BLaER1 treated with 17β-estradiol and CSF1 and Interleukin-3, amounts not matched to agents 10 nM and 100 nM (cell line): ENCODE measurements around the gene DPM3.
A peak's percentile ranks its signal among the peaks of the same experiment; 100 is the strongest.
"Not testable (repeated sequence)": the region's sequence is repeated elsewhere in the genome, so short reads cannot be mapped to it uniquely, and the experiment has no call there.

ENCODE experiments used
- H3K27ac ChIP-seq, 11 experiments: shearing (Covaris generic); formaldehyde crosslinking; 2 replicates each; pipeline ENCODE4 v1.8.1; 2022
- H3K27me3 ChIP-seq, 11 experiments: shearing (Covaris generic); formaldehyde crosslinking; 2 replicates each; pipeline ENCODE4 v1.8.1; 2022
- H3K36me3 ChIP-seq, 11 experiments: shearing (Covaris generic); formaldehyde crosslinking; 2 replicates each; pipeline ENCODE4 v1.8.1; 2022
- H3K4me1 ChIP-seq, 10 experiments: shearing (Covaris generic); formaldehyde crosslinking; 2 replicates each; pipeline ENCODE4 v1.8.1; 2022
- H3K4me2 ChIP-seq, 11 experiments: shearing (Covaris generic); formaldehyde crosslinking; 2 replicates each; pipeline ENCODE4 v1.8.1; 2022
- H3K4me3 ChIP-seq, 10 experiments: shearing (Covaris generic); formaldehyde crosslinking; 2 replicates each; pipeline ENCODE4 v1.8.1; 2022
- H3K9ac ChIP-seq, 11 experiments: shearing (Covaris generic); formaldehyde crosslinking; 2 replicates each; pipeline ENCODE4 v1.8.1; 2022
- H3K9me3 ChIP-seq, 11 experiments: shearing (Covaris generic); formaldehyde crosslinking; replicated peaks in 1 of 11; 2 replicates each; pipeline ENCODE4 v1.8.1; 2022
- H4K20me1 ChIP-seq, 11 experiments: shearing (Covaris generic); formaldehyde crosslinking; 2 replicates each; pipeline ENCODE4 v1.8.1; 2022
- Cebpa-rat ChIP-seq, 11 experiments: shearing (Covaris generic); IDR thresholded peaks; 2 replicates each; pipeline ENCODE4 v1.8.1; 2022

Gene DPM3

DNA sequence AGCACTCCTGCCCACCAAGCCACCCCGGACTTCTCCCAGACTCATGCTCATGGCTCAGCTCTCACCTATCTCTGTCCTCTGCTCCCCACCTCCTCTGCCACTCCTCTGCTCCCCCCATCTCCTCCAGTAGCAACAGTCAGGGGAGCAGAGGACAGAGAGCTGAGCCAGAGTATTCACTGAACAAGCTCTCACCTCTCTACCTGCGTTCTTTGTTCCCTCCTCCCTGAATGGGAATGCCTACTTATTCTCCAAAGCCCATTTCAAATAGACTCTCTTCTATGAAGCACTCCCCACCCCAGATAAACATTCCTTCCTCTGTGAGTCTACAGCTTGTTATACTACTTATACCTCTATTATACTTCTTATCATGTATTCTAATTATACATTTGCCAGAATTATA, 19.1 kb downstream of the DPM3 start:
- H3K27ac ChIP-seq, result no peak overlapping the region
- H3K36me3 ChIP-seq, result no peaks in the 10 kb centered on the region
- no peak for TF ChIP-seq Cebpa-rat (IDR thresholded peaks at IDR 0.05)
- no peaks in the 10 kb centered on the region for H4K20me1 ChIP-seq
- H3K9me3 ChIP-seq, result no peaks in the 10 kb centered on the region
- H3K4me3 ChIP-seq, result no peak overlapping the region
- H3K9ac ChIP-seq, result no peak overlapping the region
- H3K27me3 ChIP-seq, result peaks cover 6 to 19% (median 12%) of the 10 kb centered on the region in 11 experiments
- no peak overlapping the region for H3K4me2 ChIP-seq
- H3K4me1 ChIP-seq, result peaks cover 7 to 17% (median 10%) of the 10 kb centered on the region in 10 experiments; a peak in 16 of 20 replicates

GRCh38 chr1:155120253-155120652, 20.1 kb downstream of the DPM3 start:
- H3K36me3 ChIP-seq, result no peaks in the 10 kb centered on the region
- peaks cover 0 to 9% (median 2%) of the 10 kb centered on the region in 11 experiments; a peak in 12 of 22 replicates for H3K27me3 ChIP-seq

GRCh38 chr1:155118090-155118489, 22.2 kb downstream of the DPM3 start:
- H3K4me1 ChIP-seq, result peaks cover 7 to 28% (median 21%) of the 10 kb centered on the region in 10 experiments; a peak in 16 of 20 replicates
- not testable (repeated sequence) for H4K20me1 ChIP-seq, H3K27me3 ChIP-seq, H3K36me3 ChIP-seq, H3K4me3 ChIP-seq, H3K27ac ChIP-seq, H3K9me3 ChIP-seq, H3K9ac ChIP-seq
- peak overlapping the region in 8 of 11 experiments; percentile 7 to 49 (median 34); a peak in 11 of 22 replicates for H3K4me2 ChIP-seq

More at GRCh38 chr1:155120253-155120652, 20.1 kb downstream of the DPM3 start:
- no peak overlapping the region for H3K27ac ChIP-seq
- H3K9me3 ChIP-seq, result no peaks in the 10 kb centered on the region
- H4K20me1 ChIP-seq, result no peaks in the 10 kb centered on the region
- H3K4me3 ChIP-seq, result no peak overlapping the region
- no peak for TF ChIP-seq Cebpa-rat (IDR thresholded peaks at IDR 0.05)
- H3K4me2 ChIP-seq, result no peak overlapping the region
- peaks cover 7 to 13% (median 10%) of the 10 kb centered on the region in 10 experiments; a peak in 16 of 20 replicates for H3K4me1 ChIP-seq
- no peak overlapping the region for H3K9ac ChIP-seq

DNA sequence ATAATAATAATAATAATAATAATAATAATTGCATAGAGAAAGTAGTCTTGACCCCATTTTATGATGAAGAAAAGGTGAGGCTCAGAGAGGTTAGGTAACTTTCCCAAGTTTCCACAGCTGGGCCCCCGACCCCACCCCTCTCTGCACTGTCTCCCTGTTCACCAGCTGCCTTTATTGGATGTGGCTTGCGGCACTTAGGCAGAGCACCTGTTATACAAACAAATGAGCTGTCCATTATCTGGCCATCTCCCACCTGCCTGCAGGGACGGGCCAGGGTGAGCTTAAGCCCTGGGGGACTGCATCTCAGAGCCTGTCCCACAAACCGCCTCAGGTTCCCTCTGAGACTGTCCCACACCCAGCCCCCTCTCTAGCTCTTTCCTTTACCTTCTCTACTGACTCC, 22.7 kb downstream of the DPM3 start:
- Histone ChIP-seq H4K20me1 (no peaks in the 10 kb centered on the region), H3K9me3 (no peaks in the 10 kb centered on the region), H3K4me1 (peaks cover 7 to 32% (median 24%) of the 10 kb centered on the region in 10 experiments; a peak in 16 of 20 replicates), H3K9ac (no peak overlapping the region), H3K27me3 (0 out of 22 replicates have a peak, but pooled peaks cover 0 to 4% (median 0%) of the 10 kb centered on the region in 11 experiments), H3K4me2 (peak overlapping the region in 8 of 11 experiments; percentile 7 to 49 (median 34); a peak in 9 of 22 replicates), H3K27ac (no peak overlapping the region), H3K36me3 (no peaks in the 10 kb centered on the region), H3K4me3 (no peak overlapping the region)
- TF ChIP-seq Cebpa-rat (IDR thresholded peaks at IDR 0.05), result no peak

DNA sequence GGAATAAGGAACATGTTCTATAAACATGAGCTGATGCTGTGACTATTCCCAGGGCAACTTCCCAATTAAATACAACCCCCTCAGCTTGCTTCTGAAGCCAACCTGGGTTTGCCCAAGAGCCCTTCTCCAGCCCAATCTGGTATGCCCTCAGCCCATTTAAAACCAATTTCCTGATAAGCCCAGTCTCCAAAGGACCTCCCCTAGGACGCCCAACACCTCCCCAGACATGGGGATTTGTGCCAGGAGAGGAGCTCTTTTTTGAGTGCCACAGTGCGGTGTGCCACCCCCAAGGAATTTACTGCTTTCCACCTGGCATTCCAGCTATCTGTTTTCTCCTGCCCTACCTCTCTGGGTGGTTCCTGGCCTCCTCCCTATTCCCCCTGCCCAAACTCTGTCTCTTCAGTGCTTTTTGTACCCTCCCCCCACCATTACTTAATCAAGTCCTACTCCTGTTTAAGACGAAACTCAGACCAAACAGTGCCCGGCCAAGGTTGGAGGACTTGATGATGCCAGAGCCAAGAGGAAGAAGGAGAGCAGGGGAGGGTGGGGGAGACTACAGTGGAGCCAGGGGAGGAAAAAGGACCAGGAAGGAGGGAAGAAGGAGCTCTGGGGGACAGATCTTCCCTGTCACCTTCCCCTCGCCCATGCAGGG, 24.1 kb downstream of the DPM3 start:
- Histone ChIP-seq H3K9ac (no peak overlapping the region), H3K4me2 (no peak overlapping the region), H3K4me1 (peaks cover 7 to 42% (median 33%) of the 10 kb centered on the region in 10 experiments; a peak in 16 of 20 replicates), H3K9me3 (no peaks in the 10 kb centered on the region), H3K27ac (no peak overlapping the region), H3K36me3 (no peaks in the 10 kb centered on the region), H3K27me3 (0 out of 22 replicates have a peak, but pooled peaks cover 0 to 4% (median 0%) of the 10 kb centered on the region in 11 experiments), H3K4me3 (no peak overlapping the region), H4K20me1 (no peaks in the 10 kb centered on the region)
- TF ChIP-seq Cebpa-rat (IDR thresholded peaks at IDR 0.05), result no peak

DNA sequence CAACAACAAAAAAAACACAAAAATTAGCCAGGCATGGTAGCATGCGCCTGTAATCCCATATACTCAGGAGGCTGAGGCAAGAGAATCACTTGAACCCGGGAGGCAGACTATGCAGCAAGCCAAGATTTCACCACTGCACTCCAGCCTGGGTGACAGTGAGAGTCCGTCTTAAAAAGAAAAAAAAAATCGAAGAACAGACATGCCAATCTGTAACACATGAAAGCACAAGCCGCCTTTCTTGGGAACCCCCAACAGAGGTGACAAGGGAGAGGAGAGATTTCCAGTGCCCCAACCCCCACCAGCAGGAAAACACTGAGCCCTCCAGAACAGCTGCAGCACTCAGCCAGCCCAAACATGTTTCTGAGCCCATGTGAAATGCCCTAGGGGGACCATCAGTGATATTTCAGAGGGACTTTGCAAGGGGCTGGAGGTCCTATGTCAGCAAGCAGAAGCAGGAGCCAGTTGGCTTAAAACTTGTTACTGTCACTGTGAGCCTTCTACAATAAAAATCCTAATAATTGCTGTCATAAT, 26.8 kb downstream of the DPM3 start:
- Histone ChIP-seq H3K27ac (no peak overlapping the region), H3K4me2 (peak overlapping the region in 8 of 11 experiments; percentile 26 to 88 (median 62); a peak in 15 of 22 replicates), H3K27me3 (no peaks in the 10 kb centered on the region; a peak in 1 of 22 replicates), H3K9ac (peak overlapping the region in 2 of 11 experiments; percentile 4 to 28; a peak in 2 of 22 replicates), H3K36me3 (no peaks in the 10 kb centered on the region), H3K4me1 (peaks cover 7 to 48% (median 38%) of the 10 kb centered on the region in 10 experiments; a peak in 16 of 20 replicates), H3K4me3 (no peak overlapping the region), H4K20me1 (no peaks in the 10 kb centered on the region), H3K9me3 (no peaks in the 10 kb centered on the region)
- no peak for TF ChIP-seq Cebpa-rat (IDR thresholded peaks at IDR 0.05)

- no peaks in the 10 kb centered on the region for H3K36me3 ChIP-seq
- H3K9me3 ChIP-seq, result no peaks in the 10 kb centered on the region
- peaks cover under 1 to 59% (median 47%) of the 10 kb centered on the region in 10 experiments; a peak in 17 of 20 replicates for H3K4me1 ChIP-seq
- H4K20me1 ChIP-seq, result no peaks in the 10 kb centered on the region
- peak overlapping the region in 3 of 11 experiments; percentile 4 to 17 (median 7); a peak in 4 of 22 replicates for H3K4me2 ChIP-seq
- no peak overlapping the region for H3K9ac ChIP-seq
- H3K27ac ChIP-seq, result no peak overlapping the region
- TF ChIP-seq Cebpa-rat (IDR thresholded peaks at IDR 0.05), result no peak
- no peak overlapping the region for H3K4me3 ChIP-seq
- no peaks in the 10 kb centered on the region; a peak in 1 of 22 replicates for H3K27me3 ChIP-seq
These were observed 29.5 kb downstream of the DPM3 start for GRCh38 chr1:155110826-155111225.

- Histone ChIP-seq H3K4me2 (peak overlapping the region in 1 of 11 experiments; percentile 7; a peak in 2 of 22 replicates), H3K27ac (no peak overlapping the region), H3K36me3 (no peaks in the 10 kb centered on the region), H4K20me1 (no peaks in the 10 kb centered on the region), H3K4me1 (peaks cover 5 to 59% (median 47%) of the 10 kb centered on the region in 10 experiments; a peak in 18 of 20 replicates), H3K27me3 (no peaks in the 10 kb centered on the region; a peak in 1 of 22 replicates), H3K9ac (no peak overlapping the region), H3K9me3 (no peaks in the 10 kb centered on the region), H3K4me3 (no peak overlapping the region)
- no peak for TF ChIP-seq Cebpa-rat (IDR thresholded peaks at IDR 0.05)
These were observed 29.9 kb downstream of the DPM3 start for GRCh38 chr1:155110381-155110780.

DNA sequence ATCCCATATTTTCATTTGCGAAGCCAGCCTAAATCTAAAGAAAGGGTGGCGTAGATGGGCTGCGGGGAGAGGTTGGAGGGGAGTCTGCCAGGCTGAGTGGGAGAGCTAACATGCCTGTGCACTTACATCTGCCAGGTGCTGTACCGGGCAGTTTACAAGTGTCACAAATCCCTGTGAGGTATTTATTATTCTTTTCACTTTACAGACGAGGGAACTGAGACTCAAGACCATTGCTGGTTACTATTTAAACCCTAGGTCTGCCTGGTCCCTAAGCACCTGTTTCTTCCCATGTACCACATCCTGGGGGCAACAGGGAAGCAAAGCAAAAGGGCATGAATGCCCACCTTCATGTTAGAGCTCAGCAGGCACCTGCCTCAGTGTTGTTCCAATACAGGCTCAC, 32.0 kb downstream of the DPM3 start:
- H3K27me3 ChIP-seq, result no peaks in the 10 kb centered on the region; a peak in 1 of 22 replicates
- H3K4me1 ChIP-seq, result peaks cover 26 to 58% (median 50%) of the 10 kb centered on the region in 10 experiments
- H3K27ac ChIP-seq, result no peak overlapping the region
- peak overlapping the region in 6 of 11 experiments; percentile 3 to 36 (median 34); a peak in 8 of 22 replicates for H3K4me2 ChIP-seq
- no peak overlapping the region for H3K4me3 ChIP-seq
- no peaks in the 10 kb centered on the region for H4K20me1 ChIP-seq
- no peaks in the 10 kb centered on the region for H3K9me3 ChIP-seq
- H3K9ac ChIP-seq, result no peak overlapping the region
- no peaks in the 10 kb centered on the region for H3K36me3 ChIP-seq
- TF ChIP-seq Cebpa-rat (IDR thresholded peaks at IDR 0.05), result no peak
